Ishikawa (cell line): ENCODE data around the gene RIC8B.

Source experiments
- CREB1 ChIP-seq: IDR thresholded peaks from 2 replicates; pipeline ENCODE4 v1.6.1; 2012; ENCODE audit warnings: low read depth
- EP300 ChIP-seq: IDR thresholded peaks from 2 replicates; pipeline ENCODE4 v1.6.1; 2012; ENCODE audit warnings: borderline replicate concordance
- FOXM1 ChIP-seq: IDR thresholded peaks from 2 replicates; pipeline ENCODE4 v1.6.1; 2012; ENCODE audit warnings: low read depth, borderline replicate concordance
- RAD21 ChIP-seq: IDR thresholded peaks from 2 replicates; pipeline ENCODE4 v1.6.1; 2012; ENCODE audit warnings: low read depth
- ZBTB7A ChIP-seq: IDR thresholded peaks from 2 replicates; pipeline ENCODE4 v1.6.1; 2012; ENCODE audit warnings: low read depth

DNA sequence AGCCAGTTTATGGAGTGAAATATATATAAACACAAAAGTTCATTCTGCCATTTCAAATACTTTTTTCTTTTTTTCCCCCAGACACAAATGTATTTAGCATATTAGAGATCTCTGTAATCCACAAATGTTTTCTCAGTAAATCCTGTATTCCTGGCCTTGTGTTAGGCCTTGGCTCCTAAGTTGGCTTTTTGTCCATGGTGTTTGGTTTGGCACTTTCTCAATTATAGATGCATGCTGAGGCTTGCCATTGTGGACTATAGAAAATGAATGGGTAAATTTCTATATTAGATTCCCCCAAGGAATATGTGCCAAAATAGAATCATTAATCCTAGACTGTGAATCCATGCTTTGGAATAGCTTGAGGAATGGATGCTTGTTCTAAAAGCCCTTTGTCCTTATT, 17.0 kb downstream of the RIC8B start:
- TF ChIP-seq CREB1 (no peak), RAD21 (no peak), FOXM1 (no peak), EP300 (no peak), ZBTB7A (no peak)
